ENCODE data around the gene SEPTIN12. TPM values are rescaled to one million over a fixed set of nuclear protein-coding genes. Genes with fewer than 3 reads are reported as not detected.
A peak's percentile ranks its signal among the peaks of the same experiment; 100 is the strongest.
"Not testable (repeated sequence)": the region's sequence is repeated elsewhere in the genome, so short reads cannot be mapped to it uniquely, and the experiment has no call there.

Gene SEPTIN12
- total and polyA plus RNA-seq, 8 donors, result 1.4 TPM; not detected in 7

DNA sequence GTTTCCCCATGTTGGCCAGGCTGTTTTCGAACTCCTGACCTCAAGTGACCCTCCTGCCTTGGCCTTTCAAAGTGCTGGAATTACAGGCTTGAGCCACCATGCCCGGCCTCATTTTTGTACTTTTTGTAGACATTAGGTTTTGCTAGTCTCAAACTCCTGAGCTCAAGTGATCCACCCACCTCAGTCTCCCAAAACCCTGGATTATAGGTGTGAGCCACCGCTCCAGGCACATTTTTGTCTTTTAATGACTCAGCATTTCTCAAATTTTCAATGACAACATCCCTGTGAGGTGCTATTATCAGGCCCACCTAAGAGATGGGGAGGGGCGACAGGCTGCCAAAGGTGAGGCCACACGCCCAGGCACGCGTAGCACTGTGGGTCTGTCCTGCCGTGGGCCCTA is 1.1 kb downstream of the SEPTIN12 start:
- 90 to 98% methylated on average over 8 of the region's 8 CpGs for WGBS, 2 donors
- H3K9me3 ChIP-seq, result no peaks in the 10 kb centered on the region
- ATAC-seq, result no peak
- peaks cover 3 to 8% (median 5%) of the 10 kb centered on the region in 3 donors for H3K4me1 ChIP-seq
- TF ChIP-seq CTCF (IDR thresholded peaks at IDR 0.05), result no peak
- no peak overlapping the region for H3K4me3 ChIP-seq
- DNase-seq, result no peak
- FAIRE-seq, result no peak
- intact Hi-C loops (cut with DNase I), result no loop called here
- no peaks in the 10 kb centered on the region for H3K36me3 ChIP-seq
- H3K27me3 ChIP-seq, result no peaks in the 10 kb centered on the region
- H3K27ac ChIP-seq, result no peak overlapping the region

- H3K4me1 ChIP-seq, result peaks cover 3 to 8% (median 5%) of the 10 kb centered on the region in 3 donors
- DNase-seq, result no peak
- H3K9me3 ChIP-seq, result no peaks in the 10 kb centered on the region
- no peak overlapping the region for H3K27ac ChIP-seq
- H3K4me3 ChIP-seq, result no peak overlapping the region
- FAIRE-seq, result no peak
- WGBS, 2 donors, result 89% methylated on average over 23 of the region's 23 CpGs
- H3K27me3 ChIP-seq, result no peaks in the 10 kb centered on the region
- intact Hi-C loops (cut with DNase I), result no loop called here
- no peak for ATAC-seq
- TF ChIP-seq CTCF (IDR thresholded peaks at IDR 0.05), result no peak
- H3K36me3 ChIP-seq, result no peaks in the 10 kb centered on the region
Observed at GRCh38 chr16:4785758-4786433, 2.2 kb downstream of the SEPTIN12 start.

DNA sequence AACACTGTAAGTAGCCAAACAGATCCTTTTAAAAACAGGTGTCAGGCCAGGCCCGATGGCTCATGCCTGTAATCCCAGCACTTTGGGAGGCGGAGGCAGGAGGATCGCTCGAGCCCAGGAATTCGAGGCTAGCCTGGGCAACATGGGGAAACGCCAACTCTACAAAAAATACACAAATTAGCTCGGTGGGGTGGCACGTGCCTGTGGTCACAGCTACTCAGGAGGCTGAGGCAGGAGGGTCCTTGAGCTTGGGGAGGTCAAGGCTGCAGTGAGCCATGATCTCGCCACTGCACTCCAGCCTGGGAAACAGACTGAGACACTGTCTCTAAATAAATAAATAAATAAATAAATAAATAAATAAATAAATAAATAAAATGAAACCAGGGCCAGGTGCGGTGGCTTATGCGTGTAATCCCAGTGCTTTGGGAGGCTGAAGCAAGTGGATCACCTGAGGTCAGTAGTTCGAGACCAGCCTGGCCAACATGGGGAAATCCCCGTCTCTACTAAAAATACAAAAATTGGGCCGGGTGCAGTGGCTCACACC is 3.6 kb downstream of the SEPTIN12 start:
- H3K4me3 ChIP-seq; H3K4me1 ChIP-seq; H3K9me3 ChIP-seq; FAIRE-seq; H3K27me3 ChIP-seq; ATAC-seq; H3K36me3 ChIP-seq; H3K27ac ChIP-seq; intact Hi-C loops (cut with DNase I); DNase-seq: not testable (repeated sequence)
- 85 to 89% methylated on average over 14 of the region's 14 CpGs for WGBS, 2 donors

- peaks cover 3 to 8% (median 5%) of the 10 kb centered on the region in 3 donors for H3K4me1 ChIP-seq
- intact Hi-C loops (cut with DNase I), result no loop called here
- 70 to 71% methylated on average over 16 of the region's 16 CpGs for WGBS, 2 donors
- TF ChIP-seq CTCF (IDR thresholded peaks at IDR 0.05), result no peak
- H3K27ac ChIP-seq, result no peak overlapping the region
- no peak for DNase-seq
- H3K4me3 ChIP-seq, result no peak overlapping the region
- no peaks in the 10 kb centered on the region for H3K9me3 ChIP-seq
- no peaks in the 10 kb centered on the region for H3K36me3 ChIP-seq
- ATAC-seq, result no peak
- FAIRE-seq, result no peak
- no peaks in the 10 kb centered on the region for H3K27me3 ChIP-seq
Observed at GRCh38 chr16:4783951-4784336, 4.2 kb downstream of the SEPTIN12 start.

GRCh38 chr16:4783251-4783950 is 4.7 kb downstream of the SEPTIN12 start:
- no peaks in the 10 kb centered on the region for H3K36me3 ChIP-seq
- peaks cover 2 to 4% (median 3%) of the 10 kb centered on the region in 3 donors for H3K4me1 ChIP-seq
- TF ChIP-seq CTCF (IDR thresholded peaks at IDR 0.05), result no peak
- WGBS, 2 donors, result 85 to 86% methylated on average over 23 to 25 of the region's 25 CpGs
- H3K4me3 ChIP-seq, result no peak overlapping the region
- H3K9me3 ChIP-seq, result no peaks in the 10 kb centered on the region
- ATAC-seq (no peak), DNase-seq (peak in 1 of 6 donors; percentile 63), FAIRE-seq (no peak)
- H3K27me3 ChIP-seq, result no peaks in the 10 kb centered on the region
- H3K27ac ChIP-seq, result no peak overlapping the region
- intact Hi-C loops (cut with DNase I), result no loop called here

Data from pancreas (tissue), 10 donors.